HL-60 (cell line): ENCODE data around the gene B3GNT9.

ENCODE experiments used
- DNase-seq, 2 experiments: peaks; one replicate each; pipeline ENCODE4 v3.0.0-alpha.2; 2010 to 2020; ENCODE audit warnings: low read depth in 1 of 2, low spot score in 1 of 2
- H3K27ac ChIP-seq: fragments of 250-450 bp; sonication (Bioruptor Pico); replicated peaks from 2 replicates; pipeline ENCODE4 v1.5.1; 2020; ENCODE audit warnings: mild to moderate bottlenecking, moderate library complexity
- H3K27me3 ChIP-seq: fragments of 250-450 bp; sonication (Bioruptor Pico); 2 replicates; pipeline ENCODE4 v1.5.1; 2021; ENCODE audit warnings: mild to moderate bottlenecking, moderate library complexity; ENCODE audit not compliant: insufficient read depth, poor library complexity, severe bottlenecking
- H3K4me3 ChIP-seq: replicated peaks from 2 replicates; pipeline ENCODE4 v1.5.1; 2011; ENCODE audit warnings: mild to moderate bottlenecking, control low read depth, low read length; ENCODE audit not compliant: insufficient read depth
- GABPA ChIP-seq: IDR thresholded peaks from 2 replicates; pipeline ENCODE4 v1.6.1; 2012; ENCODE audit warnings: low read depth
- POLR2AphosphoS5 ChIP-seq: IDR thresholded peaks from 2 replicates; pipeline ENCODE4 v1.6.1; 2012; ENCODE audit warnings: low read depth
- SPI1 ChIP-seq: IDR thresholded peaks from 2 replicates; pipeline ENCODE4 v1.6.1; 2012; ENCODE audit warnings: low read depth, mild to moderate bottlenecking, borderline replicate concordance
- TF ChIP-seq, protein P1 (sequence below): IDR thresholded peaks from one replicate; pipeline ENCODE4 v1.5.1; 2011; ENCODE audit warnings: low read length, control low read depth, inconsistent platforms; ENCODE audit not compliant: insufficient read depth
- TF ChIP-seq, protein P2 (sequence below): IDR thresholded peaks from 2 replicates; pipeline ENCODE4 v1.6.1; 2012; ENCODE audit warnings: low read depth; ENCODE audit not compliant: insufficient replicate concordance

Gene B3GNT9

GRCh38 chr16:67101311-67102082, 49.3 kb downstream of the B3GNT9 start:
- TF ChIP-seq, protein P1, sequence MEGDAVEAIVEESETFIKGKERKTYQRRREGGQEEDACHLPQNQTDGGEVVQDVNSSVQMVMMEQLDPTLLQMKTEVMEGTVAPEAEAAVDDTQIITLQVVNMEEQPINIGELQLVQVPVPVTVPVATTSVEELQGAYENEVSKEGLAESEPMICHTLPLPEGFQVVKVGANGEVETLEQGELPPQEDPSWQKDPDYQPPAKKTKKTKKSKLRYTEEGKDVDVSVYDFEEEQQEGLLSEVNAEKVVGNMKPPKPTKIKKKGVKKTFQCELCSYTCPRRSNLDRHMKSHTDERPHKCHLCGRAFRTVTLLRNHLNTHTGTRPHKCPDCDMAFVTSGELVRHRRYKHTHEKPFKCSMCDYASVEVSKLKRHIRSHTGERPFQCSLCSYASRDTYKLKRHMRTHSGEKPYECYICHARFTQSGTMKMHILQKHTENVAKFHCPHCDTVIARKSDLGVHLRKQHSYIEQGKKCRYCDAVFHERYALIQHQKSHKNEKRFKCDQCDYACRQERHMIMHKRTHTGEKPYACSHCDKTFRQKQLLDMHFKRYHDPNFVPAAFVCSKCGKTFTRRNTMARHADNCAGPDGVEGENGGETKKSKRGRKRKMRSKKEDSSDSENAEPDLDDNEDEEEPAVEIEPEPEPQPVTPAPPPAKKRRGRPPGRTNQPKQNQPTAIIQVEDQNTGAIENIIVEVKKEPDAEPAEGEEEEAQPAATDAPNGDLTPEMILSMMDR: no peak
- TF ChIP-seq, protein P2, sequence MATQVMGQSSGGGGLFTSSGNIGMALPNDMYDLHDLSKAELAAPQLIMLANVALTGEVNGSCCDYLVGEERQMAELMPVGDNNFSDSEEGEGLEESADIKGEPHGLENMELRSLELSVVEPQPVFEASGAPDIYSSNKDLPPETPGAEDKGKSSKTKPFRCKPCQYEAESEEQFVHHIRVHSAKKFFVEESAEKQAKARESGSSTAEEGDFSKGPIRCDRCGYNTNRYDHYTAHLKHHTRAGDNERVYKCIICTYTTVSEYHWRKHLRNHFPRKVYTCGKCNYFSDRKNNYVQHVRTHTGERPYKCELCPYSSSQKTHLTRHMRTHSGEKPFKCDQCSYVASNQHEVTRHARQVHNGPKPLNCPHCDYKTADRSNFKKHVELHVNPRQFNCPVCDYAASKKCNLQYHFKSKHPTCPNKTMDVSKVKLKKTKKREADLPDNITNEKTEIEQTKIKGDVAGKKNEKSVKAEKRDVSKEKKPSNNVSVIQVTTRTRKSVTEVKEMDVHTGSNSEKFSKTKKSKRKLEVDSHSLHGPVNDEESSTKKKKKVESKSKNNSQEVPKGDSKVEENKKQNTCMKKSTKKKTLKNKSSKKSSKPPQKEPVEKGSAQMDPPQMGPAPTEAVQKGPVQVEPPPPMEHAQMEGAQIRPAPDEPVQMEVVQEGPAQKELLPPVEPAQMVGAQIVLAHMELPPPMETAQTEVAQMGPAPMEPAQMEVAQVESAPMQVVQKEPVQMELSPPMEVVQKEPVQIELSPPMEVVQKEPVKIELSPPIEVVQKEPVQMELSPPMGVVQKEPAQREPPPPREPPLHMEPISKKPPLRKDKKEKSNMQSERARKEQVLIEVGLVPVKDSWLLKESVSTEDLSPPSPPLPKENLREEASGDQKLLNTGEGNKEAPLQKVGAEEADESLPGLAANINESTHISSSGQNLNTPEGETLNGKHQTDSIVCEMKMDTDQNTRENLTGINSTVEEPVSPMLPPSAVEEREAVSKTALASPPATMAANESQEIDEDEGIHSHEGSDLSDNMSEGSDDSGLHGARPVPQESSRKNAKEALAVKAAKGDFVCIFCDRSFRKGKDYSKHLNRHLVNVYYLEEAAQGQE: no peak
- TF ChIP-seq GABPA (no peak), POLR2AphosphoS5 (no peak), SPI1 (no peak)
- no peak overlapping the region for H3K27ac ChIP-seq
- H3K27me3 ChIP-seq: no peaks in the 10 kb centered on the region
- no peak overlapping the region for H3K4me3 ChIP-seq
- no peak for DNase-seq

DNA sequence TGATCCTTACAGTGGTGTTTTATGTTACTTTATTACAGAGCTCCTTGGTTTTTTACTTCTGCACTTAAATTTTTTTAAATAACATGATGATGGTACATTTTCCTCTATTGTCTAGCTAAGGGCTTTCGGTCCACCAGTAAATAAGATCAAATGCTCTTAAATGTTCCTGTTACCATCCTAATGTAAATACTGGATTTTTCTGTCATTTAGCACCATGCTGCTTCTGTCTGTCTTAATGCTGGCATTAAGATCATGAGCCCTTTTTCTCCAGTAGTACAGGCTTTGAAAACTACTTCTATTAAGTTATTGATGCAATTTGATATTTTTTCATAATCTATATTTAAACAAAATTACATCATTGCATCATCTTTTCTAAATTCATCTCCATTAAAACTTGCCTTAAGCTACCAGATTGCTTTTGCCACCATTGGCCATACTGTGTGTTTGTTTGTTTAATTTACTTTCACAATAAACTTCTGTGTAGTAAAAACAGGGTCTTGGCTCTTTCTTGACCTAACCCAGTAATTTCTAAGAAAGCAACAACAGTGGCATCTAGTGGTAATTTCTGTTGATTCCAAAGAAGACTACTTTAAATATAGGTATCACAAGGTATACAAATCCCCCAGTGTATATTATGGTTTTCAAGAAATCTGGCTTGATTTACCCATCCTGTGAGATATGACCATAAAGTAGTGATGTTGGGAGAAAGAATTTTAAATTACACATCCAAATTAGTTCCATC, 50.1 kb downstream of the B3GNT9 start:
- no peak for DNase-seq
- Histone ChIP-seq H3K27ac (no peak overlapping the region), H3K4me3 (no peak overlapping the region), H3K27me3 (no peaks in the 10 kb centered on the region)
- no peak for TF ChIP-seq POLR2AphosphoS5
- TF ChIP-seq, protein P1: peak; percentile 0

GRCh38 chr16:67098599-67098998, 52.2 kb downstream of the B3GNT9 start:
- H3K27ac ChIP-seq: no peak overlapping the region
- no peak for TF ChIP-seq SPI1
- TF ChIP-seq GABPA: no peak
- no peak for TF ChIP-seq POLR2AphosphoS5
- TF ChIP-seq, protein P1: no peak
- TF ChIP-seq, protein P2: no peak
- H3K27me3 ChIP-seq: no peaks in the 10 kb centered on the region
- H3K4me3 ChIP-seq: no peak overlapping the region
- DNase-seq: no peak
